Measurements from ENCODE around the gene SLC6A18.

The SLC6A18 gene

DNA sequence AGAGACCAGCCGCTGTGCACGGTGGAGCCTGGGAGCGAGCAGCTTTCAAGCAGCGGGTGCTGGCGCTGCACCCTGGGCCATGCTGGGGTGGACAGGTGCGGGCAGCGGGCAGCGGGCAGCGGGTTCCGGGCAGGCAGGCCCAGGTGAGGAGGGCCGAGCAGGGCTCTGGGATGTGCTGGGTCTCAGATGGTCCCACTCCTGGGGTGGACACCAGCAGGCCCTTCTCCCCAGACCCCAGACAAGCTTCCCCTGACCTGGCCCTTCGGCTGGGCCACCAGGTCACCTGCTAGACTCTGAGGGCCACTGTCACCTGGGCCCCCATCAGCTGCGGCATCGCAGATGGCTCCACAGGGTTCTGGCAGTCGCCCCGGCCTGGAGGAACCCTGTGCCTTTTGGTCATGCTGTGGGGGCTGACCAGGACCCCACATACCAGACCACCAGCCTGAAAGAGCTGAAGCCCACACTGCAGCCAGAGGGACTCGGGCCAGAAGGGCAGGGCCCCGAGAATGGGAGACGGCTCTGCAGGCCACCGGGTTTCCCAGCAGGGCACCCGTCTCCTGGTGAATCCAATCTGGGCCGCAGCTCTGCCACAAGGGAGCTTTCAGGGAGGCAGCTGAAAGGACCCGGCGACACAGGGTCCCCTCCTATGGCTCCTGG lies 21.7 kb upstream of the SLC6A18 start:
- DNase-seq (ENCODE audit: low read depth) = no peak

DNA sequence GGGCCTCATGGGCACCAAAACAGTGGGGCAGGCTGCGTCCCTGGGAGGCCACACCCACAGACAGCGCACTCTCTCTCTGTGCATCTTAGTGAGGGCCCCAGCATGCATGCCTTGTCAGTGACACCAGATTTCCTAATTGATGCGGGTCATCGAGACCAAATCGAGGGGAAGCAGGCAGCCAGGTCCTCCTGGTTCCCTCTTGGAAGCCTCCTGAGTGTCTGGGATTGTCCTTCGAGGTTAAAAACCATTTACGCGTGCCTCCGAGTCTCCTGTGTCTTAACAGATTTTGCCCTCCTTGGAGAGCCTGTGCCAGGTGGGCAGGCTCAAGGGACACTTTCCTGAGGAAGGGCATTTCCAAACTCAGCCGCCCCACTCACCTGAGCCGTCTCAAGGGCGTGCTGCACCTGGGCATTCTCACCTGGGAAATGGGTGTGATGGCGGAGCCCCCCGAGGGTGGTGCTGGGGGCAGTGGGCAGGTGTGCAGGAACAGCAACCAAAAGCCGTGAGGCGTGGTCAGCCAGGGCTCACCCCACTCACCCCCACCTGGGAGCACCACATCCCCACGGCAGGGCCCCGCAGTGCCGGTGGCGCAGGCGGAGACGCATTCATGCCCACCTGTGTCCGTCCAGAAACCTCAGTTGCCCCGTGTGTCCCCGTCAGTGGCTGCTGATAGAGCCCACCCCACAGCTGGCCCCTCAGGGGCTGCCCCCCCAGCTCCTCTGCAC lies 21.1 kb upstream of the SLC6A18 start:
- DNase-seq (ENCODE audit: low read depth) = no peak

DNA sequence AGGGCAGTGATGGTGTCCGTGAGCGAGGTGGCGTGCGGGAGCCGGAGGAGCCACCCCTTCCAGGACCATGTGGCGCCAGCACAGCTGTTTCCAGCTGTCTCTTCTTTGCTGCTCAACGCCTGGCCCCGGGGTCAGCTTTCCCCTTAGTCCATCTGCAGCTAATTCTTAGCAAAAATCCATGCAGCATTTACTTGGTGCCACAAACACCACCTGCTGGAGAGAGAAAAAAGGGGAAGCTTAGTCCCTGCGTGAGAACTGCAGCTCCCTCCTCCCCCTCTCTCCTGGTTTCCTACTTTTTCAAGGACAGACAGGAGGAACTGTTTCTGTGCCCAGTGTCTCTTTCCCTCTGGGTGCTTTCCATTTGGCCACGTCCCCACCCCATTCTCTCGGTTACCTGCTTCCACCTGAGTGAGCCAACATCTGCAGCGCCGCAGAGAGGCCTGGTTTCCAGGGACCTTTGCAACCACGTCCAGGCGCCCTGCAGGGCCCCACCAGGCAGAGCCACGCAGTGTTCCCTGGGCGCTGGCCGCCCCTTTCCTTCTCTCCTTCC lies 20.4 kb upstream of the SLC6A18 start:
- no peak for DNase-seq (ENCODE audit: low read depth)

DNA sequence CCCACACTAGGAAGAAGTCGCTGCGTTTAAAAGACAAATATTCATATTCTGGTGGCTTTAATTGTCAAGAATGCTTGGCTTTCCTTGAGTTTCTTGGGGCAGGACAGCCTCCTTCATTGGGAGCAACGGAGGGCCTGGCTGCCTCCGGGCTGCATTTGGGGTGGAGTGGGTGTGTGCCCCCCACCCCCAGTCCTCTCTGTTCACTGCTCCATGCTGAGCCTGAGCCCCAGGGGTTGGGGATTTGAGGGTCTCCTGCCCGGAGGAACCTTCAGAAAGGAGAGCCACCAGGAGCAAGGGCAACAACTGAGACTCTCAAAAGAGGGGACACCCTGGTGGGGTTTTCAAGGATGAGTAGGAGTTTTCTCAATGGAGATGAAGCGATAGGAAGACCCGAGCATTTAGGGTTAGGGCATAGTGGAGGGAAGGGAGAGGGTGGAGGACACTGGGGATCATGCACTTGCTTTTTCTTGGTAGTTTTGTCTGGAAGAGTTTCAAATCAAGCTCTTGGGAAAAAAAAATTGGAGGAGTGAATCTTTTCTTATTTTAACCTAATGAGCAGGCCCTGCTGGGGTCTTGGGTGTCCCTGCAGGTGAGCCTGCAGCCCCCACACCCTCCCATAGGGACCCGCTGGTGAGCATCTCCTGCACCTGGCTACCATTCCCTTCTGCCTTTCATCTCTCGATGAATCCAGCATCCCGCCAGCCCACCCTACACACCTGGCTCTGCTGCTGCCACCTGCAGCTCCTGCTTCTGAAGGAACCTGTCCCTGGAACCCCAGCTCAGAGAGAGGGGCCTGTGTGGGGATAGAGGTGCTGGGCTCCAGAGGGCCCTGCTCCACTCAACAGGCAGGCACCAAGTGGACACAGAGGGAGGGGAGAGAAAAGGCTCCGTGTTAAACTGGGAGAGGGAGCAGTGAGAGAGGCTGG lies 19.7 kb upstream of the SLC6A18 start:
- DNase-seq (ENCODE audit: low read depth) = no peak

DNA sequence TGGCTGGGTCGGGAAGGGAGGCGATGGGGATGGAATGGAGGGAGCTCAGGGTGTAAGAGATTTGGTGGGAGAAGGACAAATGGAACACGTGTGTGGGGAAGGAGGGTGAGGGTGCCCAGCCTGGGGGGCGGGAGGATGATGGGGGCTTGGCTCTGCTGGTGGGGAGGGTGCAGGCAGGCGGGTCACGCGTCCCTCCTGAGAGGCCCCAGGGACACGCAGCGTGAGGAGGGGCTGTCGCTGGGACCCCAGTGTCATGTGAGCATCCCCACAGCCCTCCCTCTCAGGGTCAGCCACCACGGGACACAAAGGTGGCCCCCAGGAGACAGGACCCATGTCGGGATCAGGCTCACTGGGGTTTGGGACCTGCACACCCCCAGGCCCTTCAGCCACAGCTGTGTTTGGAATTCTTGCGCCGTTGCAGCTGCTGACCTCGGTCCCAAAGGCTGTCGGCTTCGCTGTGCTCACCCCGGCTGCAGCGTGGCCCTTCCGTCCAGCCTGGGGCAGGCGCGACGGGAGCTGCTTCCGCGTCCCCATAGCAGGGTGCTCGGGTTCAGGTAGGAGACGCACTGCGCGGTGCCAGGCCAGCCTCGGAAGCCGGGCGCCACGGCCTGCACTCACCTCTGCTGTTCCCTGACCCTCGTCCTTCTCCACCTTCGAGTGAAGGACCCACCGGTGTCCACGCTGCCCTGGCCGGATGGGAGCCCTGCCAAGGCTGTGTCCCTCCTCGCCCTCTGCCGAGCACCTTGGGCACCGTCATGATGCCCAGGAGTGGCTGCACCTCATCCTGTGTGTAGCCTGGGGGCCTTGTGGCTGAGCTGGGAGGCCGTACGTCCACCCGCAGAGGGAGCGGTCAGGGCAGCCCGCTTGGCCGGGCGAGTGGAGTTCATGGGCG lies 18.4 kb upstream of the SLC6A18 start:
- no peak for DNase-seq (ENCODE audit: low read depth)

DNA sequence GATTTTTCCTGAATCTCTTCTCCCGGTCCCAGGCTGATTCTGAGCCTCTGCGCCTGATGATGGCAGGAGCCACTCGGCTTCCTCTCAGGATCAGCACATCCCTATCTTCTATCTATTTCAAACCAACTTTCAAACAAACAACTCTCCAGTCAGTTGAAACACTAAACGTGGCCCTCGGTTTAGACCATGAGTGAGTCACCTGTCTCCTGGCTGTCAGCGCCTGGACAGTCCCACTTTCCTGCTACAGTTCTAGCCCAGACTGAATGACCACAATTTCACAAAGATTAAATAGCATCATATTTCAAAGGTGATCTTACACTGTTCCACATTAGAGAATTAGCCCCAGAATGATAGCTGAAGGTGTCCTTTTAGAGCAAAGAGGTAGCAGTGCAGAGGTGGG lies 17.6 kb upstream of the SLC6A18 start:
- no peak for DNase-seq (ENCODE audit: low read depth)

DNA sequence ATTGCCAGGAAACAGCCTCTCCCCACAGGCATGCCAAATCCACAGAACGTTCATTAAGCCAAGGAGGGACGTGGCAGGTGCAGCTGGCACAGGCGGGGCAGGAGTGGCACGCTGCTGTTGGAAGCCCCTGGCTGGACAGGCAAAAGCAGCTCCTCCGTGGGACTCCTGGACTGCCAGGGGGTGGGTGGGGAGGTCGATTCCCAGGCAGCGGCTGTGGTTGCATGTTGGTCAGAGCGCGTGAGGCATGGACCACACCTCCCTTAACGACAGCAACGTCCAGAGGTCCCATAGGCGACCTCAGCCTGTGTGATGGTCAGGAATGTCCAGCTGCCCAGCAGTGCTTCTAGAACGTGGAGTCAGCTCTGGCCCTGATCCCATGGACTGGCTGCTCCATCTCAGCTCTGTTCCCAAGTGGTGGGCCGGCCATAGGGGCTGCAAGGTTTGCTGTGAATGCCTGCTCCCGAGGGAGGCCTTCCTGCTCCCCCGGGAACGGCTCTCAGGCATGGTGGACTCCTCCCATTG lies 16.9 kb upstream of the SLC6A18 start:
- DNase-seq (ENCODE audit: low read depth) = no peak

DNA sequence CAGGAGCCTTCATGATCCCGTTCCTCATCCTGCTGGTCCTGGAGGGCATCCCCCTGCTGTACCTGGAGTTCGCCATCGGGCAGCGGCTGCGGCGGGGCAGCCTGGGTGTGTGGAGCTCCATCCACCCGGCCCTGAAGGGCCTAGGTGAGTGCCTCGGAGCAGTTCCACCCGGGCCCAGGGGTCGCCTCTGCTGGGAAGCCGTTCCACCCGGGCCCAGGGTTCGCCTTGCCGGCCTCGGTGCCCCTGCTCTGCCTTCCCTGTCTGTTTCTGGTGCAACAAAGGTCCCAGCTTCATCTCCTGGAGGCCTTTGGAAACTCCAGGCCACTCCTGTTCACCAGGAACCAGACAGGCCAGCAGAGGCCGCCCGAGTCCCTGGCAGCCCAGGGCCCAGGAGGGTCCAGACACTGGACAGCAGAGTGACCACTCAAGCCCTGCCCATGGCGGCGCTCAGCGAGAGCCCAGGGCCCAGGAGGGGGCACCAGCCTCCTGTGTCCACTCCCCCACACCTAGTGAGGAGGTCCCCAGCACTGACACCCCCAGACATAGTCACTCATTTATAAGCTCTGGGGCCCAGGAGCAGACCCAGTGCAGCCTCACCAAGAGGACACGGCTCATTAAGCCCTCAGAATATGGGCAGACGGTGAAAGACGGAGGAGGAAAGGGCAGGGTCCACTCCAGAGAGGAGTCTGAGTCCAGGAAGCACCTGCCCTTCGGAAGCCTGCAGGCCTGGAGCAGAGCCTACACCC lies 16.3 kb upstream of the SLC6A18 start:
- no peak for DNase-seq (ENCODE audit: low read depth)

DNA sequence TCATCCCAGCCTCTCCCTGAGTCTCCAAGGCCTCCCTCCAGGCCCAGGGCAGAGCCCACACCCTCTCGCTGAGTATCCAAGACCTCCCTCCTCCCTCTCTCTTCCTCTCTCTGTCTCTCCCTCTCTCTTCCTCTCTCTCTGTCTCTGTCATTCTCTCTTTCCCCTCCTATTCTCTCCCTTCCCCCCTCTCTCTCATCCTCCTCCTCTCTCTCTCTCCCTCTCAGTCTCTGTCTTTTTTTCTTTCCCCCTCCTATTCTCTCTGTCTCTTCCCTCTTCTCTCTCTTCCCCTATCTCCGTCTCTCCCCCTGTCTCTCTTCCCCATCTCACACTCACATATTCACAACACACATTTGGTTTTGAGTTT lies 15.7 kb upstream of the SLC6A18 start:
- DNase-seq (ENCODE audit: low read depth) = no peak

DNA sequence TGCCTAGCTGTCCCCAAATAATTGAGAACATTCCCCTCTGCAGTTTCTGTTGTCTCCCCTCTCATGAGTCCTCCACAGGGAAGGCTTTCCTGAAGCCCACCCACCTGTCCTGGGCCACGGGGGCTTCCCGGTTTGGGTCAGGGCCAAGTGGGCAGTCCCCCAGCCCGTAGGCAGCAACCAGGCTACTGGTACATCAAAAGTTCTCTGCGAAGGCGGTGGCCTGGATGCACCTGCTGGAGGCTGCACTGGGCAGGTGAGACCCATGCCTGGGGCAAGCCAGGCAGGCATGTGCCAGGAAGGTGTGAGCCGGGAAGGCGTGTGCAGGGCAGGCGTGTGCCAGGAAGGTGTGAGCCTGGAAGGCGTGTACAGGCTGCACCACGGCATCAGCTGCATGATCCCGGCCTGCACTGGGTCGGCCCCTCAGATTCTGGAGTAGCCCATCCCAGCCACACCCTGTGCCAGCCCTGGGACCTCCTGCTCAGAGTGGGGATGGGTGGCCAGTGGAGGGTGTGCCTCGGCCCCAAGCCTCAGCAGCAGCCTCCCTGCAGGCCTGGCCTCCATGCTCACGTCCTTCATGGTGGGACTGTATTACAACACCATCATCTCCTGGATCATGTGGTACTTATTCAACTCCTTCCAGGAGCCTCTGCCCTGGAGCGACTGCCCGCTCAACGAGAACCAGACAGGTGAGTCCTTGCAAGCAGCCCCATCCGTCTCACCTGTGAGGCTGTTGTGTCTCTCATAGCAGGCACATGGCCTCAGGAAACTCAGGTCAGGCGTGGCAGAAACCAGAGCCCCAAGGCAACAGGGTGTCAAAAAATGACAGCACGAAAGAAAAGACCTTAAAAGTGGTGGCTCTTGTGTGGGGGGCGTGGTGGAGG lies 15.0 kb upstream of the SLC6A18 start:
- no peak for DNase-seq (ENCODE audit: low read depth)

DNA sequence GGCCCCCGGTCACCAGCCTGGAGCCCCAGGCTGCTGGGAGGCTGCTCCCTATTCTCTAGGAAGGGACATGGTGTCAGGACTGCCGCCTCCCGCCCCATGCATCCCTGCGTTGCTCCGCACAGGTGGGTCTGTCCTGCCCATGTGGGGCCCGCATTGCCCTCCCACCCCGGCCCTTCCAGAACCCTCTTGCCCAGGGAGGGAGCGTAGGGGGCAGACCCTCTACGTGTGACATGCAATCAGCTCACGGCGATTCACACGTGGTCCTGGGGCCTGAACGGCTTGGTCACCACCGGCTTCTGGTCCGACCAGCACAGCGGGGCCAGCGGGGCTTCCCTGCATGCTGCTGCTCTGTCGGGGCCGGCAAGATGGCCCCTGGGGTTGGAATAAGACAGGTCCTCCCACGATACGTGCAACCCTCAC lies 14.3 kb upstream of the SLC6A18 start:
- no peak for DNase-seq (ENCODE audit: low read depth)

DNA sequence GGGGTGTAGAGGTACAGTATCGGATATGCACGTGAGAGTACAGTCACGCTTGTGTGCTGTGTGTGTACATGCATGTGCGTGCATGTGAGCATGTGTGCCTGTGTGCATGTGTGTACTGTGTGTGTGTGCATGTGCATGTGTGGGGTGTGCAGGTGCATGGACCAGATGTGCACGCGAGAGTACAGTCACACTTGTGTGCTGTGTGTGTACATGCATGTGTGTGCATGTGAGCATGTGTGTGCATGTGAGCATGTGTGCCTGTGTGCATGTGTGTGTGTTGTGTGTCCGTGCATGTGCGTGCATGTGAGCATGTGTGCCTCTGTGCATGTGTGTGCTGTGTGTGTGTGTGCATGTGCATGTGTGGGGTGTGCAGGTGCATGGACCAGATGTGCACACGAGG lies 13.5 kb upstream of the SLC6A18 start:
- DNase-seq (ENCODE audit: low read depth) = no peak

DNA sequence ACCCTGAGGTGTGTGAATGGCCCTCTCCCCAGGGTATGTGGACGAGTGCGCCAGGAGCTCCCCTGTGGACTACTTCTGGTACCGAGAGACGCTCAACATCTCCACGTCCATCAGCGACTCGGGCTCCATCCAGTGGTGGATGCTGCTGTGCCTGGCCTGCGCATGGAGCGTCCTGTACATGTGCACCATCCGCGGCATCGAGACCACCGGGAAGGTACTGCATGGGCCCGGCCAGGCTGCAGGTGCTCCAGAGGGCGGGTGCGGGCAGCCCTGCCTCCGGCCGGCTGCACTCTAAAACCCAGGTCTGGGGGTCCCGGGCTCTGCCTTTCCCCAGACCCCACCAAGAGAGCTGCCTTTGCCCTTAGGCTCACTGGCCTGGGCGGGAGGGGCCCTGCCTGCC lies 12.9 kb upstream of the SLC6A18 start:
- no peak for DNase-seq (ENCODE audit: low read depth)

DNA sequence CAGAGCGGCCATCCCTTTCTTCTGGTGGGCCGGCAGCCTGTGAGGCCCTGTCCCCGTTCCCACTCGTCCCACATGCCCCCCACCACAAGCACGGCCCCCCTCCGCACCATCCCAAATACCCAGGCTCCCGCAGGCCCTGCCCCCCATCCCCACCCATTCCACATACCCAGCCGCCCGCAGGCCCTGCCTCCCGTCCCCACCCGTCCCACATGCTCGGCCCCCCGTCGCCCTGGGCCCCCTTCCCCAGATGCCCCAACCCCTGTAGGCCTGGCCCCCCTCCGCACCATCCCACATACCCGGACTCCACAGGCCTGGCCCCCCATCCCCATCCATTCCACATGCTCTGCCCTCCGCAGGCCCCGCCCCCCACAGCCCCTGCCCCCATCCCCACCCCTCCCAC lies 12.3 kb upstream of the SLC6A18 start:
- DNase-seq (ENCODE audit: low read depth) = no peak

DNA sequence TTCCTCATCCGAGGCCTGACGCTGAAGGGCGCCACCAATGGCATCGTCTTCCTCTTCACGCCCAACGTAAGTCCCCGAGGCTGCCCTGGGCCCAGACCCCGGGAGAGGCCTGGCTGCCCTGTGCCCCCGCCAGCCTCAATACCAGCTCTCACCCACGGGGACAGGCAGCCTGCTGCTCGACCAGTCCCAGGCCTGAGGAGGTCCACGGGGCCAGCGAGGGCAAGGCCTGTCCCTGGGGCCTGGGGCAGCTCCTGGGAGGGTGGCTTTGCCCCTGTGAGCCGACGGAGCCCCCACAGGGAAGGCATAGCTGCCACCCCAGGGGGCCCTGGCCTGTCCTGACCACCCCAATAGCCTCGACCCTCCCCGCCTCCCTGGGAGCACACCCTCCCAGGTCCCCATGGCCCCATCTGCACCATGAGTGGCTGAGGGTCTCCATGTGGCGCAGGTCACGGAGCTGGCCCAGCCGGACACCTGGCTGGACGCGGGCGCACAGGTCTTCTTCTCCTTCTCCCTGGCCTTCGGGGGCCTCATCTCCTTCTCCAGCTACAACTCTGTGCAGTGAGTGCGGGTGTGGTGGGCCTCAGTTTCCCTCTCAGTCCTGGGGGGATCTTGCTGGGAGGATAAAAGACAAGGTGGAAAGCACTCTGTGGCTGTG lies 11.5 kb upstream of the SLC6A18 start:
- no peak for DNase-seq (ENCODE audit: low read depth)

DNA sequence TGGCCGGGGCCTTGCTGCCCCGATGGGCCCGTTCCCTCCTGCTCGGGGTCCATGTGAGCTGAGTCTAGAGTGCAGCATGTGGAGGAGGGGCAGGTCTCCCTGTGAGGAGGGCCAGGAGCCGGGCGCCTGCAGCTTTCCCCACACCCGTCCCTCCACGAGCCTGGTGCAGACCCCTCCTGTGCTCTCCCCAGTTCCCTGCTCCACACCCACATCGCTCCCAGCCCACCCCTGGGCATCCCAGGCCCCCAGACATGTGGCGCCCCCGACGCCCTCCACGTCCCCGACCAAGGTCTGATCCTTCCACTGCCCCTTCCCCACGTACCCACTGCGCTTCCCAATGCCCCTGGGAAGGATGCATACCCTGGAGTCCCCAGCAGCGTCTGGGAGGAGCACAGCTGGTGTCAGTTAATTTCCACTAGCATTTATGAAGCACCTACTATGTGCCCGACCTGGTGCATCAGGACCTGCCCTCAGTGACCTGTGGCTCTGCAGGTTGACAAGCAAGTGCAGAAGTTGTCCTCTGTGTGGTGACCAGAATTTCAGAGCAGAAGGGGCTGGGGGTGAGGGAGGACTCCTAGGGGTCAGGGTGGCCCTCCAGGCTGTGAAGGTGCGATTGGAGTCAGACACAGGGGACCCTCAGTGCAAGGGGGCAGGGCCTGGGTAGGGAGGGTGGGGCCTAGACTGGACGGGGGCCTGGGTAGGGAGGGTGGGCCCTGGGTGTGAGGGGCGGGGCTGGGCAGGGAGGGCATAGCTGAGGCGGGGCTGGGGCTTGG lies 10.8 kb upstream of the SLC6A18 start:
- DNase-seq (ENCODE audit: low read depth) = no peak

DNA sequence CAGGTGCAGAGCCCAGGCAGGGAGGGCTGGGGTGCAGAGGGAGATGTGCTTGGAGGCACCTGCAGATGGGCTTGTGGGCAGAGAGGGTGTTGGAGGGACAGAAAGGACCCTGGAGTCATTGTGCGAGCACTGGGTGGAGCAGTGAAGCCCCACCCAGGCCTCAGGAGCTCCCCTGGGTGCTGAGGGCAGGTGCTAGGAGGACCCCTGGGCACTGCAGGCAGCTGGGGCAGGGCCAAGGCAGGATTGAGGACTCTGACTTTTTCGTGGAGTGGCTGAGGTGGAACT lies 10.3 kb upstream of the SLC6A18 start:
- DNase-seq (ENCODE audit: low read depth) = no peak

DNA sequence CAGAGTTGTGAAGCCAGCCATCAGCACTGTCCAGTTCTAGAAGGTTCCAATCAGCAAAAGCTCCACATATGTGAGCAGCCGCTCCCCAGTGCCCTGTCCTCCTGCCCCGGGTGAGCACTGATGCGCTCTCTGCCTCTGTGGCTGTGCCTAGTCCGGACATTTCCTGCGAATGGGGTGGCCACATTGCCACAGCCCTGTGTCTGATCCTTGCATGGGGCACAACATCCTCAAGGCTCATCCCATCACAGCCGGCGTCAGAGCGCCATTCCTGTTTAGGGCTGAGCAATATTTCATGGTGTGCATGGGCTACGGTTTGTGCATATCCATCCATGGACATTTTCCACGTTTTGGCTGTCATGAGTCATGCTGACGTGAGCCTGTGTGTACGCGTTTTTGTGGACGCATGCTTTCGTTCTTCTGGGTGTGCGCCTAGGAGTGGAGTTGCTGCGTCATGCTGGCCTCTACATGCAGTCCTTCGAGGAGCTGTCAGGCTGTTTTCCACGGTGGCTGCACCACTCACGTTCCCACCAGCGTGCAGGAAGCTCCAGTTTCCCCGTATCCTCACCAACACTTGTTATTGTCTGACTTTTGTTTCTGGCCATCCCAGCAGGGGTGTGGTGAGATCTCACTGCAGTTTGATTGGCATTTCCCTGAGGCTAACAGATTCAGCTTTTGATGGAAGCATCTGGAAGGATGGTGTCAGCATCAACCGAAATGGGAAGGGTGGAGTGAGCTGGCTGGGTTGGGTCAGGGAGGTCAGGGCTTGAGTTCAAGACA lies 9.7 kb upstream of the SLC6A18 start:
- DNase-seq (ENCODE audit: low read depth) = no peak

Data from non-pigmented ciliary epithelial cell (primary cell).